ENCODE measurements around the gene ASZ1. TPM values are rescaled to one million over a fixed set of nuclear protein-coding genes. Genes with fewer than 3 reads are reported as not detected.

Gene ASZ1
- total RNA-seq, 1 experiment from 2014 or later = not detected

GRCh38 chr7:117458977-117459583 is 31.8 kb upstream of the ASZ1 start (continued):
- TF ChIP-seq REST (IDR thresholded peaks at IDR 0.05; ENCODE audit: low read depth) (no peak), JUND (IDR thresholded peaks at IDR 0.05) (no peak), RAD21 (IDR thresholded peaks at IDR 0.05; ENCODE audit: low read depth) (peak; percentile 66), ATF3 (IDR thresholded peaks at IDR 0.05) (no peak), ZBTB33 (IDR thresholded peaks at IDR 0.05; ENCODE audit: extremely low read depth, insufficient replicate concordance, low read length) (no peak)

GRCh38 chr7:117448655-117449054 is 21.4 kb upstream of the ASZ1 start:
- ChIA-PET RAD21 (ENCODE audit: low non-redundant PET in 1 of 2, low total read pairs in 2 of 2, uncharacterized antibody in 2 of 2, unreplicated experiment in 2 of 2) (no interaction called here), CTCF (no interaction called here), POLR2A (no interaction called here)
- H4K20me1 ChIP-seq (ENCODE audit: insufficient read depth) = no peaks in the 10 kb centered on the region
- no peaks in the 10 kb centered on the region for H3K79me2 ChIP-seq (ENCODE audit: insufficient read depth, low read length)
- TF ChIP-seq POLR2A (IDR thresholded peaks at IDR 0.05; ENCODE audit: borderline replicate concordance, extremely low read depth, insufficient read depth, insufficient read length) (no peak), JUND (IDR thresholded peaks at IDR 0.05) (no peak), YY1 (IDR thresholded peaks at IDR 0.05; ENCODE audit: extremely low read depth, insufficient replicate concordance, low read depth, low read length) (no peak), TCF7L2 (IDR thresholded peaks at IDR 0.05; ENCODE audit: borderline replicate concordance, extremely low read depth, insufficient read depth, insufficient read length) (no peak), CBX3 (IDR thresholded peaks at IDR 0.05; ENCODE audit: low read depth) (no peak), EZH2phosphoT487 (IDR thresholded peaks at IDR 0.05; ENCODE audit: borderline replicate concordance) (no peak), CTCF (IDR thresholded peaks at IDR 0.05 in 2 of 3, conservative IDR thresholded peaks at IDR 0.05 in 1 of 3; ENCODE audit: borderline replicate concordance in 1 of 3, insufficient read depth in 1 of 3, low read depth in 2 of 3, low read length in 2 of 3) (no peak), ATF3 (IDR thresholded peaks at IDR 0.05) (no peak), ZFX (IDR thresholded peaks at IDR 0.05) (no peak), SIN3A (IDR thresholded peaks at IDR 0.05; ENCODE audit: low read depth) (no peak), ZNF274 (IDR thresholded peaks at IDR 0.05; ENCODE audit: low read depth, low read length) (no peak)
- H3K9me3 ChIP-seq (ENCODE audit: control insufficient read depth in 1 of 2, insufficient read depth in 1 of 2, low read depth in 1 of 2, low read length in 2 of 2) = no peaks in the 10 kb centered on the region
- no peak overlapping the region for H3K4me3 ChIP-seq (replicated peaks in 1 of 2; ENCODE audit: low read depth in 1 of 2, low read length in 2 of 2)
- H3K36me3 ChIP-seq (ENCODE audit: control insufficient read depth in 1 of 2, insufficient read depth in 2 of 2, low read length in 2 of 2) = no peaks in the 10 kb centered on the region
- no peaks in the 10 kb centered on the region for H3K9me2 ChIP-seq (ENCODE audit: insufficient read depth)
- H3K4me2 ChIP-seq (ENCODE audit: low read length) = no peak overlapping the region
- no peaks in the 10 kb centered on the region for H3K4me1 ChIP-seq (ENCODE audit: control insufficient read depth in 1 of 2, insufficient read depth in 2 of 2, low read length in 2 of 2)
- intact Hi-C loops (cut with micrococcal nuclease) = no loop called here
- BruUV-seq (replicated peaks) = no TSS peak
- H3K27ac ChIP-seq (ENCODE audit: low read depth, low read length) = no peak overlapping the region
- DNase-seq (ENCODE audit: low read depth, low spot score) (no peak), ATAC-seq (no peak)
- H3K27me3 ChIP-seq (ENCODE audit: insufficient read depth, low read length) = no peaks in the 10 kb centered on the region
- H3K9ac ChIP-seq (ENCODE audit: low read length) = no peak overlapping the region
- H2AFZ ChIP-seq (ENCODE audit: low read depth, low read length, poor library complexity, severe bottlenecking) = no peak overlapping the region

All from HCT116 (cell line).